Brain pericyte (primary cell): ENCODE data around the gene HIC2.
"Not testable (repeated sequence)": the region's sequence is repeated elsewhere in the genome, so short reads cannot be mapped to it uniquely, and the experiment has no call there.

Experiments used
- DNase-seq: peaks from one replicate; pipeline ENCODE4 v3.0.0-alpha.2; 2012; ENCODE audit warnings: low read depth, low spot score

The HIC2 gene, protein sequence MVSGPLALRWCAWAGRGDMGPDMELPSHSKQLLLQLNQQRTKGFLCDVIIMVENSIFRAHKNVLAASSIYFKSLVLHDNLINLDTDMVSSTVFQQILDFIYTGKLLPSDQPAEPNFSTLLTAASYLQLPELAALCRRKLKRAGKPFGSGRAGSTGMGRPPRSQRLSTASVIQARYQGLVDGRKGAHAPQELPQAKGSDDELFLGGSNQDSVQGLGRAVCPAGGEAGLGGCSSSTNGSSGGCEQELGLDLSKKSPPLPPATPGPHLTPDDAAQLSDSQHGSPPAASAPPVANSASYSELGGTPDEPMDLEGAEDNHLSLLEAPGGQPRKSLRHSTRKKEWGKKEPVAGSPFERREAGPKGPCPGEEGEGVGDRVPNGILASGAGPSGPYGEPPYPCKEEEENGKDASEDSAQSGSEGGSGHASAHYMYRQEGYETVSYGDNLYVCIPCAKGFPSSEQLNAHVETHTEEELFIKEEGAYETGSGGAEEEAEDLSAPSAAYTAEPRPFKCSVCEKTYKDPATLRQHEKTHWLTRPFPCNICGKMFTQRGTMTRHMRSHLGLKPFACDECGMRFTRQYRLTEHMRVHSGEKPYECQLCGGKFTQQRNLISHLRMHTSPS

DNA sequence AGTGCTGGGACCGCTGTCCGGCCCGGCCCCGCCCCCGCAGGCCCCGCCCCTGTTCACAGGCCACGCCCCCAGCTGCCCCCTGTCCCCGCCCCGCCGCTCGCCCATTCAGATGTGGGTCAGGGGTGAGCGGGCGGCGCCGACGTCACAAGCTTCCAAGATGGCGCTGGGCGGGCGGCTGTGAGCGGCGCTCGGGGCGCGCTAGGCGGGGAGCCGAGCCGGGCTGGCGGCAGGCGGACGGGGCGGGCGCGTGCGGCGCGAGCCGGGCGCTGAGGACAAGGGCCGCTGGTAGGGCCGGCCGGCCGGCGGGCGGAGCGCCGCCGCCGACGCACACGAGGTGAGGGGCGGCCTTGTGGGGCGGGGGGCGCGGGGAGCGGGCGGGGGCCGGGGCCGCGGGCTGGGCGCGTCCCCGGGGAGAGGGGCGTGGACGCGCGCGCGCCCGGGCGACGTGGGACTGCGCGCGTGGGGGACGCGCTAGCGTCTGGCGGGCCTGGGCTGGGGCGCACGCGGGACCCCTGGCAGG is at the start of gene HIC2:
HIC2 (plus strand) TSS at position 145 of the 520 bp plus-strand sequence. CDS start 25,461 bp downstream, outside the sequence.
- DNase-seq = not testable (repeated sequence)

DNA sequence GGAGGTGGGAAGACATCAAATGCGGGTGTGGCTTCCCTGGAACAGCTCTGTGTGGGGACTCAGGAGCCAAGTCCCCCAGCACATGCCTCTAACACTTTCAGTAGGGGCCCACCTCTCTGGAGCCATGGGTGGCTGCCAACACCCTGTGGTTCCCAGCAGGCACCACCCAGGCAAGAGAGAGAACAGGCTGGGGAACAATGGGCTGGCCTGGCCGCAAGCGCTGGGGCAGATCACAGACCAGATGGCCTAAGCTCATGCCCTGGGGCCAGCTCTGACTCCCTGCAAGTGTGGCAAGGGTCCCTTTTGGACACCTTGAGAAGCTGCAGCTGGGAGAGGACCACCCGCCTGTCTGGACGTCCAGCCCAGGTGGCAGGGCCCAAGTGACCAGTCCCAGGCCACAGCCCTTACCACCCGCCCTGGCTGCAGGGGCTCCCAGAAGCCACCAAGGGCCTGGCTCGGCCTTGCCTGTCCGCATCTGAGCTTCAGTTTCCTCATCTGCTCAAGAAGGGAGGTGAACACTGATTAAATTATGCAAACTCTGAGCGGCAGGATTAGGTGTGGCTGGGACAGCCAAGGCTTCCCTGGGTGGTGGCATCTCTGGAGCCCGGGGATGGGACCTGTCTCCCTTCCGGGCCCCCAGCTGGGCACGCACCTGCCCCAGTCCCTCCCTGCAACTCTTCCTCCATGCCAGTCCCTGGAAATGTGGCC is 48.4 kb upstream of the HIC2 start:
- not testable (repeated sequence) for DNase-seq

DNA sequence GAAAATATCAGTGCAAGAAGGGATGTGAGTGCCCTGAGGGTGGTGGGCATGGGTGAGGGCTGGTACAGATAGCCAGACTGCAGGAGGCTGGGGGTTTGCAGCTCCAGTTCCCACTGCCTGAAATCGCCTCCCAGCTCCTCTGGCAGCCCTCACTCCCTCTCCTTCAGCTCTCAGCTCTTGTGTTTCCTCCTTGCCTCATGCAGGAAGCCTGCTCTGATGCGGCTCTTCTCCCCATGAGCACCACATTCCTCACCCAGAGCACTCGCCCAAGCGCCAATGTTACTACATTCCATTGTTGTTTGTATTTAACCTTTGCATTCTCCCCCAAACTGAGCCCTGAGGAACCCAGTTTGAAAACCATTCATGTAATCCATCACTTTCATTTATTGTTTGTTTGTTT is 41.3 kb upstream of the HIC2 start:
- not testable (repeated sequence) for DNase-seq

DNA sequence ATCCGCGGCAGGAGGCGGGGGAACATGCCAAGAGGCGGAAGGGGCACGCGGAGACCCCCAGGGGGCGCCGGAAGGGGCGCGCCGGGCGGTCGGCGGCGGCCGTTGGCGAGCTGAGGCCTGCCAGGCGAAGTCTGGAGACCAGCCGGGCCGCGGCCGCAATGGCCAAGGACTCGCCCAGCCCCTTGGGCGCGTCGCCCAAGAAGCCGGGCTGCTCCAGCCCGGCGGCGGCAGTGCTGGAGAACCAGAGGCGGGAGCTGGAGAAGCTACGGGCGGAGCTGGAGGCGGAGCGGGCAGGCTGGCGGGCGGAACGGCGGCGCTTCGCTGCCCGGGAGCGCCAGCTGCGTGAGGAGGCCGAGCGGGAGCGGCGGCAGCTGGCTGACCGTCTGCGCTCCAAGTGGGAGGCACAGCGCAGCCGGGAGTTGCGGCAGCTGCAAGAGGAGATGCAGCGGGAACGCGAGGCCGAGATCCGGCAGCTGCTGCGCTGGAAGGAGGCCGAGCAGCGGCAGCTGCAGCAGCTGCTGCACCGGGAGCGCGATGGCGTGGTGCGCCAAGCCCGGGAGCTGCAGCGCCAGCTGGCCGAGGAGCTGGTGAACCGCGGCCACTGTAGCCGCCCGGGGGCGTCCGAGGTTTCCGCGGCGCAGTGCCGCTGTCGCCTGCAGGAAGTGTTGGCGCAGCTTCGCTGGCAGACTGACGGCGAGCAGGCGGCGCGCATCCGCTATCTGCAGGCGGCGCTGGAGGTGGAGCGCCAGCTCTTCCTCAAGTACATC is 33.3 kb upstream of the HIC2 start, which contains the start of gene RIMBP3B:
RIMBP3B (plus strand) TSS at position 51 of the 767 bp plus-strand sequence; CDS start at position 159, 108 bp downstream.
- DNase-seq = not testable (repeated sequence)

DNA sequence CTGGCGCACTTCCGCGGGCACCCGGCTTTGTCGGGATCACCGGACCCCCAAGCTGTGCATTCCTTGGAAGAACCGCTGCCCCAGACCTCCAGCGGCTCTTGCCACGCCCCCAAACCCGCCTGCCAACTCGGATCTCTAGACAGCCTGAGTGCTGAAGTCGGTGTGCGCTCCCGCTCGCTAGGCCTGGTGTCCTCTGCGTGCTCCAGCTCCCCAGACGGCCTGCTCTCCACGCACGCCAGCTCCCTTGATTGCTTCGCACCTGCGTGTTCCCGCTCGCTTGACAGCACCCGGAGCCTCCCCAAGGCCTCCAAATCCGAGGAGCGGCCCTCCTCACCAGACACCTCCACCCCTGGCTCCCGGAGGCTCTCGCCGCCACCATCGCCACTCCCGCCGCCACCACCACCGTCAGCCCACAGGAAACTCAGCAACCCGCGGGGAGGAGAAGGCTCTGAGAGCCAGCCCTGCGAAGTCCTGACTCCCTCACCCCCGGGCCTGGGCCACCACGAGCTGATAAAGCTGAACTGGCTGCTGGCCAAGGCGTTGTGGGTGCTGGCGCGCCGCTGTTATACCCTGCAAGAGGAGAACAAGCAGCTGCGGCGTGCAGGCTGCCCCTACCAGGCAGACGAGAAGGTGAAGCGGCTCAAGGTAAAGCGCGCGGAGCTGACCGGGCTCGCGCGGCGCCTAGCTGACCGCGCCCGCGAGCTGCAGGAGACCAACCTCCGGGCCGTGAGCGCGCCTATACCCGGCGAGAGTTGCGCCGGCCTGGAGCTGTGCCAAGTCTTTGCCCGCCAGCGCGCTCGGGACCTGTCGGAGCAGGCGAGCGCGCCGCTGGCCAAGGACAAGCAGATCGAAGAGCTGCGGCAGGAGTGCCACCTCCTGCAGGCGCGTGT is 32.5 kb upstream of the HIC2 start:
- DNase-seq = not testable (repeated sequence)

DNA sequence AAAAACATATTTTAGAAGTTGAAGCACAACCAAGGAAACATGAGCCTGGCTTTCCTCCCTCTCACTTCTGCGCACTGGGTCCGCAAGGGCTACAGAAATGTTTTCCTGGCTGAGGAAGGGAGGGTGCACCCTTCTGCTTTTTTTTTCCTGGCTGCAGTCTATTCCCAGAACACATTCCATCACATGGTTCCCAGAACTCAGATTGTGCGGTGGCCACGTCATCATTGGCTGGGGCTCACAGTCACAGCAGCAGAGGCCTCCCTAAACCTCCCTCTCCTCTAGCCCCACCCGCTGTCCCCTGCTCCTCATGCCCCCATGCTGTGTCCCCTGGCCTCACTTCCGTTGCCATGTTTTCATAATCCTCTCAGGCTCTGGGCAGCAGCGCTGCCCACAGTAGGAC is 27.7 kb upstream of the HIC2 start:
- DNase-seq = not testable (repeated sequence)

DNA sequence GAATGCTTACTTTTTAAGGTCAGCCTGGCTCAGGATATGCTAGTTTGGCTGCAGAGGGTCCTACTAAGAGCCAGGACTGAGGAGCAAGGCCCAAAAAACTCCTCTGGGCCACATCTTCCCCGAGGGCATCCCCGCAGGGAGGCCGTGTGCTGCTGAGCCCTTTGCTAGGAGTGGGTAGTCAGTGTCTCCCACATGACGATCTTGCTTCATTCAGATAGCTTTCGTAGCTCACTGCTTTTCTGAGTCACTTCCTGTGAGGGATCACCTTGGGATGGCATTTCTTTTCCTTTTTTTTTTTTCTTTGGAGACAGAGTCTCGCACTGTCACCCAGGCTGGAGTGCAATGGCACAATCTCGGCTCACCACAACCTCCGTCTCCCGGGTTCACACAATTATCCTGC is 27.2 kb upstream of the HIC2 start:
- not testable (repeated sequence) for DNase-seq

DNA sequence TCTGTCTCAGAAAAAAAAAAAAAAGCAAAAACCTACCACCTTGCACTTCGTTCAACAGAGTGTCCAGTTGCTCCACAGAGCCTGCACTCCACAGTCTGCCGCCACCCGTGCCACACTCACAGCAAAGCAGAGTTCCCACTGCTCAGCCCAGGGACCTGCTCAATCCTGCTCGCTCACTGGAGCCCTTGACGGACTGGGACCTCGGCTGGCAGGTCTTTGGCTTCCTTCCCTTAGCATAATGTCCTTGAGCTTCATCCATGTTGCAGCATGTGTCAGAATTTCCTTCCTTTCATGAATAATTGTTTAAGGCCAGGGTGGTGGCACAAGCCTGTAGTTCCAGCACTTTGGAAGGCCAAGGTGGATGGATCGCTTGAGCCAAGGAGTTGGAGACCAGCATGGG is 22.6 kb upstream of the HIC2 start:
- not testable (repeated sequence) for DNase-seq

DNA sequence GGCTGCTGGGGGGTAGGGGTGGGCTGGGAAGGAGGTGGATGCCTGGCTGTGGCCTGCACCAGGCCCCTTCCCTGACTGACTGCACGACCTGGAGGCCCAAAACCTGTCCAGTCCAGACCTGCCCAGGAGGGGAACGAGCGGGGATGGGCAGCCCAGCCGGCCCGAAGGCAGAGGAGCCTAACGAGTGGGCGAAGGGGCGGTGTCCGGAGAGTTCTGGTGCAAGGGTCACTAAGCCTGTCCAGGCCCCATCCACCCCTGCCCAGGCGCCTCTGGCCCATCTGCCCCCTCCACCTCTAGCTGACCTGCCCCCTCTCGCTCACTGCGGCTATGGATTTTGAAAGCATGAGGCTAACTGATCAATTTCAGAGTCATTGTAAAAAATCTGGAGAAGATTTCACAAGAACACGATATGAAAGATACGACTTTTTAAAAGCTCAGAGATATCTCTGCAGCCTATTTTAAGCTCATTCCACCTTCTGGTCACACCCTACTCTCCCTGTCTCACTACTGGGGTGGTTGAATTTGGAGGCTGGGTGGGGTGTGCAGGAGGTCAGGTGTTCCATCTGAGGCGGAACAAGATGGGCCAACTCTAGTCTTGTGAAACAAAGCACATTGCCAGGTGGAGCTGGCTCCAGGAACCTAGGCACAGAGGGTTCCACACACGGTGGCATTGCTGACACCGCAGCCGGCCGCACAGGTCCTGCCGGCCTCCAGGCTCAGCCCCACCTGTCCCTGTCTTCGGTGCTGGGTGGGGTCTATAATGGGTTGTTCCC is 15.8 kb upstream of the HIC2 start:
- not testable (repeated sequence) for DNase-seq

DNA sequence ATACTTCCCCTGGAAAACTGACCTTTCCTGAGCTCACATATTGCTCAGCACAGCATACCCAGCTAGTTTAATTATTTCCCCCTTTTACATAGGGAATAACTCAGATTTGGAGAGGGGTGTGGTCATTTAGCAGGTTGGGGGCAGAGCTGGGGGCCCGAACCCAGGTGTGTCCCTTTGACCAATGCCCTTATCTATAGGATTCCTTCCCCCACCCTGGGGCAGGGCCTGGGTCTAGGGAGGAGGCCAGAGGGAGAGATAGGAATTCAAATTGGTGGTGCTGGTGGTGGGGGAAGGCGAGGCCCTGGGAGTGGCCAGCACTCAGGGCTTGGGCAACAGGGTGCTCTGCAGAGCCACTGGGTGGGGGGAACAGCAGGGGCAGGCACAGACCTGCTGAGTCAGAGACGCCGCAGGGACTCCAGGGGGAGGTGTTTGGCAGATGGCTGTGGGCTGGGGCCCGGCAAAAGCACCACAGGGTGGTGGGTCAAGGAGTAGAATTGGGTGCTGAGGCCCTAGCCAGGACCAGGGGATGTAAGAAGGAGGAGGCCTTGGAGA is 14.3 kb upstream of the HIC2 start:
- DNase-seq = not testable (repeated sequence)

DNA sequence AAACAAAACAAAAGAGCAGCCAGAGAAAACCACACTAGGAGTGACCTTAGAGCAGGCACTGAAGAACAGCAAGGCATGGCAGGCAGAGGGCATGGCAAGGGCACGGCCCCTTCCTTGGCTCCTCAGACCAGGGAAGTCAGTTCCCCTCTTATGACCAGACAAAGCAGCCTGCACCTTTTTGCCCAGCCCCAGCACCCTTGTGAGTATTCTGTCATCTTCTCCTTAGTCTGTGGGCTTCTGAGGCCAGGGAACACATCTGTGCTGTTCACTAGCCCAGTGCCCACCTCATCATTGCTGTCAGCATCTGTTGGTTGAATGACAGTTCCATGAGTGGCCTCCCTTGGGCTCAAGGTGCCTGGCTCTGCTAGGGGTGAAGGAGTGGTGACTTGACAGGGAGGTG is 10.0 kb upstream of the HIC2 start:
- not testable (repeated sequence) for DNase-seq

DNA sequence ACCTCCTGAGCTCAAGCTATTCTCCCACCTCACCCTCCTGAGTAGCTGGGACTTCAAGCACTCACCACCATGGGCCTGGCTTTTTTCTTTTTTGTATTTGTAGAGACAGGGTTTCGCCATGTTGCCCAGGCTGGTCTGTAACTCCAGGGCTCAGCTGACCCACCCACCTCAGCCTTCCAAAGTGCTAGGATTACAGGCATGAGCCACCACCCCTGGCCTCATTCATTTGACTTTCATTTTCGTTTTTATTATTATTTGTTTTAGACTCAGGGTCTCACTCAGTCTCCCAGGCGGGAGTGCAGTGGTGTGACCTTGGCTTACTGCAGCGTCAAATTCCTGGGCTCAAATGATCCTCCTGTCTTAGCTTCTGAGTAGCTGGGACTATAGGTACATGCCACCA is 9.4 kb upstream of the HIC2 start:
- not testable (repeated sequence) for DNase-seq

DNA sequence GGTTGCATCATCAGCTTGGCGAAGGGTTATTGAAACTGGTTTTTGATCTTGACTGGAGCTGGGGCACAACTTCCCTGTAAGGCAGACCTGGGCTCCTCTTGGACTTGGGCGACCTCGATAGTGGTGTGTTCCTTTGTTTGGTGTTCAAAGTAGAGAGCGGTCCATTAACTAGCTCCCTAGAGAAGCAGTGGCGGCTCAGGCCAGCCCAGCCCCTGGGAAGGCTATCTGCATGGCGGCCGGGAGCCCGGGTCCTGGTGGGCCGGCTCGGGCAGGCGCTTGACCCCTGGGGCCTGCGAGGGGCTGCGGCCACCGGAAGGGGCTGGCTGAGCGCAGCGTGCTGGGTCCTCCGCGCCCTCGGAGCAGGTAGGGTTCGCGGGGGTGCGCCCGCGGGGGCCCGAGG is 796 bp upstream of the HIC2 start:
- not testable (repeated sequence) for DNase-seq

DNA sequence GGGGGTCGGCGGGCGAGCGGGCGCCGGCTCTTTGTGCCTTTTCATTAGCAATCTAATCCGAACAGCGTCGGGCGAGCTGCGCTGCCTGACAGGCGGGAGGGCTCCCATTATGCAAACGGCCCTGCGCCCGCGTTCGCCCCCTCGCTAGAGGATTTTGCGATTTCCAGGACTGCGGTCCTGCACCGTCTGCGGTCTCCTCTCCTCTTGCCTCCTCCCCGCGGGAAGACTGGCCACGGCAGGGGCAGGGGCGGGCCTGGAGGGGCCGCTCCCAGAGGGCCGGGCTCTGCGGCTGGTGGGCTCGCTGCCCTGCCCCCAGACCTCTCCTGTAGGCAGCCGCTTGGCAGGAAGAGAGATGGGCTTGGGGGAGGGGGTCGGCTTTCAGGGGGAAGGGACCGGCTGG is 682 bp downstream of the HIC2 start:
- not testable (repeated sequence) for DNase-seq

DNA sequence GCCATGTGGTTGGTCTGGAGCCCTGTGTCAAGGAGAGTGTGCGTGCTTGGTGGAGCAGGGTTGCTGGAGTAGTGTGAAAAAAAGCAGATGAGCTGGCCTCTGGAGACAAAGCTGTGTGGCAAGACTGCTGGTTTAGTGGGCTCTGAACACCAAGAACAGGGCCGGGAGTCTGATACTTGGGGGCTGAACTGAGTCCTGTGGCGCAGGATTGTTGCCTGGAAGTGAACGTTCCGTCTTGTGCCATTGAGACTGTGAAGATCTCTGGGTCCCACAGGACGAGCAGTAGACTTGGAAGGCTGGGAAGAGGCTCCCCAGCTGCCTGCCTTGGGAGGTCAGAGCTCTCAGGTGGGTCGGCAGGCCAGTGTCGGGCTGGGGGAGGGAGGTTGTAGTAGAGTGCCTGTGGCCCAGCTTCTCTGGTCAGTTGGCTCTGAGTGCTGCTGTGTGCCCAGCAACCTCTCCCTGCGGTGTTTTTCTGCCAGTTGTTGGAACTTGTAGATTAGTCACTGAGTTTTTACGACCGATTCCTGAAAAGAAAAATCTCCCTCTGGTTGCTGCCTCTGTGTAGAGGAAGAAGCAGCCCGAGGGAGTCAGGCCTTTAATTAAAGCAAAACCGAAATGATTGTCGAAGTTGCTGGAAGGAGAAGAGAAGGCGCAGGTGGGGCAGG is 1.9 kb downstream of the HIC2 start:
- not testable (repeated sequence) for DNase-seq

DNA sequence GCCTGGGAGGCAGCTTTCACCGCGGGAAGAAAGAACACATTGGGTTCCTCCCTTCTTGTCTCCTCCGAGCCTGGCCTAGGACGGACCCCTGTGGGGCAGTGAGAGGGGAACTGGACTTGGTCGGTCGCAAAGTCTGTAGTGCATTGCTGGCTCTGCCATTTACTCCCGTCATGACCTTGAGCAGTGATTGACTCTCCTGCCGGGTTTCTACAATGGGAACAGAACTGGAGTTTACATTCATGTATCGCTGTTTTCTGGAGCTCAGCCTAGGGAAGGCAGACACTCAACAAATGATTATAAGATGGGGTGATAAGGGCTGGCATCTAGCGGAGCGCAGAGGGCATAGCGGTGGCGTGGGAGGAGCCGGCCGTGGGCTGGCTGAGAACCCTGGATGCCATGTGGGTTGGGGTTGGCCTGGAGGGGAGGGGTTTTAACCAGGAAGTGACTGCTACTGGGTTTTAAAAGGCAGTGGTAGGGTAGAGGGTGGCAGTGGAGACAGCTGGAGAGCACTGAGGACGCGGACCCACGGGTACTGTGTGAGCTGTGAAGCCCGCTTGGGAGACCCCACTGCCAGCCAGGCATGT is 3.1 kb downstream of the HIC2 start:
- DNase-seq = not testable (repeated sequence)

DNA sequence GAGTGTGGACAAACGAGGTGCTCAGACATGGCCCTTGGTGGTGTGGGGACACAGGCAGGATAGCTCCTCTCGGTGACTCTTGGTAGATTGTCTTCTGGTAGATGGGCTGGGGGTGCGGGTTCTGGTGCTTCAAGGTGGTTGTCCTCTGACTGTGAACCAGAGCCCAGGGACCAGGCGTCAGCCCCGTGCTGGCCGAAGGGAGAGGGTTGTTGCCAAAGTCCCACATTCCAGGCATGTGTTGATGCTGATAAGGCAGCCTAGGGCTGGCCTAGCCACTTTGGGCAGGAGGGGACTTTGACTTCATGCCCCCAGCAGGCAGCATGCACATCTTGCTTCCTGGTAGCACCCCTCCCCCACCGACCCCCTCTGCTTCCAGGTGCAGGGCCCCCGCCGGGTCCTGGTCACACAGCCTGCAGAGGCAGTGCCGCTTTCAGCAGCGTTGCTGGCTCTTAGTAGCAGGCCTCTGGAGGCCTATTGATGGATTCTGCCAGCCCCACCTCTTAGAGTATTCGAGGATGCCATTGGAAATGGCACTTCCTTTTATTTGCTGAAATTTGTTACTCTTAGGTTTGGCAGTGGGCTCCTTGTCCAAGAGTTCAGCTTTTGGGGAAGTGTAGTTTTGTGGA is 7.0 kb downstream of the HIC2 start:
- not testable (repeated sequence) for DNase-seq
